Heart right ventricle (tissue), 16 donors: ENCODE data around the gene SIK2. TPM values are rescaled to one million over a fixed set of nuclear protein-coding genes. Genes with fewer than 3 reads are reported as not detected.

Experiments
- ATAC-seq, 8 donors: fragments of 200-7000 bp; cut with Tn5 transposase; one replicate each; pipeline ENCODE4 v1.9.1; 2020; ENCODE audit warnings: mild to moderate bottlenecking in 8 of 8, moderate library complexity in 8 of 8, moderate number of reproducible peaks in 1 of 8
- DNase-seq, 2 donors: peaks; one replicate each; pipeline ENCODE4 v3.0.0-alpha.2; 2020
- H3K27ac ChIP-seq, 10 donors: fragments of 200-600 bp; sonication (generic) in 2 of 10; one replicate each; pipeline versions ENCODE4 v1.5.0 to v1.8.0; 2020 to 2022; ENCODE audit warnings: mild to moderate bottlenecking in 3 of 10
- H3K27me3 ChIP-seq, 7 donors: fragments of 200-600 bp; one replicate each; pipeline ENCODE4 v1.8.0; 2021 to 2022; ENCODE audit warnings: mild to moderate bottlenecking in 2 of 7
- H3K36me3 ChIP-seq, 9 donors: fragments of 200-600 bp; sonication (generic) in 1 of 9; one replicate each; pipeline versions ENCODE4 v1.5.0 to v1.8.0; 2020 to 2022; ENCODE audit warnings: mild to moderate bottlenecking in 2 of 9
- H3K4me1 ChIP-seq, 9 donors: fragments of 200-600 bp; sonication (generic) in 1 of 9; one replicate each; pipeline versions ENCODE4 v1.5.0 to v1.8.0; 2020 to 2022; ENCODE audit warnings: mild to moderate bottlenecking in 4 of 9
- H3K4me3 ChIP-seq, 10 donors: fragments of 200-600 bp; sonication (generic) in 2 of 10; one replicate each; pipeline versions ENCODE4 v1.5.0 to v1.8.0; 2020 to 2022; ENCODE audit warnings: mild to moderate bottlenecking in 7 of 10, moderate library complexity in 2 of 10
- H3K9me3 ChIP-seq, 11 donors: fragments of 200-600 bp in 10 of 11; sonication (generic) in 2 of 11; one replicate each; pipeline versions ENCODE4 v1.5.0 to v1.8.0; 2013 to 2022; ENCODE audit warnings: mild to moderate bottlenecking in 2 of 11, control low read depth in 1 of 11, moderate library complexity in 1 of 11
- CTCF ChIP-seq, 9 donors: fragments of 200-600 bp; sonication (generic) in 2 of 9; IDR thresholded peaks; one replicate each; pipeline versions ENCODE4 v1.5.0 to v1.8.0; 2021 to 2022; ENCODE audit warnings: antibody characterized with exemption in 9 of 9, mild to moderate bottlenecking in 5 of 9, moderate library complexity in 1 of 9
- WGBS, 2 donors: extraction: QIAGEN DNeasy Blood & Tissue Kit; methylation state at CpG; one replicate each; pipeline ENCODE4 v1.1.7; 2013; ENCODE audit warnings: inconsistent platforms in 1 of 2; 5-methylcytosine and 5-hydroxymethylcytosine counted together
- intact Hi-C, 10 donors: fragments of 100-400 bp; cut with DNase I; formaldehyde crosslinking; loops; one replicate each; pipeline versions ENCODE4 v1.11.1 to v1.14.2; 2022
- polyA plus RNA-seq, 2 donors: library from polyadenylated mRNA; stranded (reverse); fragments of 200-250 nt; gene quantifications; one replicate each; pipeline ENCODE4 v1.2.3, GENCODE V29; 2013
- total RNA-seq, 10 donors: library from RNA; stranded (reverse); fragmentation: NEBNext Ultra II Directional in 3 of 10; extraction: Animal tissue kit (Norgen Biotek cat#: 25700) in 3 of 10; gene quantifications; one replicate each; pipeline versions ENCODE4 v1.2.1 to v1.2.4, GENCODE V29; 2021 to 2023
- donor health status: Arrhythmogenic right ventricular cardiomyopathy.
- donor health status: ischemic (EF 13 %, LVEDD 7.1; RV severe dilation, severe dysfunction).
- donor health status: healthy with polysubstance abuse.
- donor health status: DM: no; HTN: yes; CAD: no.
- donor health status: DM: no; HTN: no; CAD: no.
- donor health status: ischemic (EF 25% LVEDD 6.9; RV normal size, moderate dysfunction).
- donor health status: ischemic (EF 25% LVEDD 5.7; RV mildly dilated, moderate dysfunction).
- donor health status: healthy.
- donor health status: DM: yes; HTN: yes; CAD: no.
- donor health status: Ischemic cardiomyopathy.
- donor health status: ischemic (EF 35%, LVEDD 5.7; RV mildly dilated, moderate dysfunction).
- donor health status: nonischemic (EF 11% LVEDD 7.7; RV severe dilation, severe dysfunction).
- donor health status: DM: yes; HTN: yes; CAD: no.
- donor health status: PGD.
- donor health status: ischemic (EF 29% LVEDD 5.4; RV normal size, mild dysfunction).
- donor health status: nonischemic (EF 23%, LVEDD 6.1; RV moderate dilation, normal function).

The SIK2 gene
- total and polyA plus RNA-seq, 12 donors = 4.1 to 41.6 (median 28.8) TPM

GRCh38 chr11:111691176-111691575 is 88.9 kb downstream of the SIK2 start:
- ATAC-seq = no peak
- intact Hi-C loops = no loop called here
- TF ChIP-seq CTCF (IDR thresholded peaks at IDR 0.05) = no peak
- H3K4me3 ChIP-seq = no peak overlapping the region
- H3K27ac ChIP-seq = no peak overlapping the region
- H3K27me3 ChIP-seq = no peaks in the 10 kb centered on the region
- H3K9me3 ChIP-seq = no peaks in the 10 kb centered on the region
- H3K36me3 ChIP-seq = peaks cover 0 to 53% (median 9%) of the 10 kb centered on the region in 9 donors
- WGBS, 2 donors = 91 to 92% methylated on average over 2 of the region's 2 CpGs
- peaks cover 7 to 39% (median 24%) of the 10 kb centered on the region in 9 donors for H3K4me1 ChIP-seq
- no peak for DNase-seq

GRCh38 chr11:111691741-111692140 is 89.5 kb downstream of the SIK2 start:
- H3K4me1 ChIP-seq = peaks cover 7 to 44% (median 24%) of the 10 kb centered on the region in 9 donors
- no peak for TF ChIP-seq CTCF (IDR thresholded peaks at IDR 0.05)
- intact Hi-C loops = no loop called here
- ATAC-seq (no peak), DNase-seq (no peak)
- H3K9me3 ChIP-seq = no peaks in the 10 kb centered on the region
- WGBS, 2 donors = 92 to 94% methylated on average over 3 of the region's 3 CpGs
- no peak overlapping the region for H3K4me3 ChIP-seq
- H3K36me3 ChIP-seq = peaks cover 0 to 50% (median 9%) of the 10 kb centered on the region in 9 donors
- peak overlapping the region in 1 of 10 donors; percentile 16 for H3K27ac ChIP-seq
- H3K27me3 ChIP-seq = no peaks in the 10 kb centered on the region

GRCh38 chr11:111693224-111693937 is 91.1 kb downstream of the SIK2 start:
- Histone ChIP-seq H3K36me3 (peaks cover 0 to 43% (median 6%) of the 10 kb centered on the region in 9 donors), H3K27me3 (no peaks in the 10 kb centered on the region), H3K9me3 (no peaks in the 10 kb centered on the region), H3K4me3 (no peak overlapping the region), H3K4me1 (peaks cover 2 to 44% (median 24%) of the 10 kb centered on the region in 9 donors), H3K27ac (peak overlapping the region in 6 of 10 donors; percentile 32 to 59 (median 40))
- DNase-seq (no peak), ATAC-seq (peak in 3 of 8 donors; percentile 8 to 29 (median 9))
- no peak for TF ChIP-seq CTCF (IDR thresholded peaks at IDR 0.05)
- intact Hi-C loops = no loop called here
- 82 to 83% methylated on average over 6 of the region's 6 CpGs for WGBS, 2 donors

- no peaks in the 10 kb centered on the region for H3K9me3 ChIP-seq
- H3K27me3 ChIP-seq = no peaks in the 10 kb centered on the region
- intact Hi-C loops = no loop called here
- peaks cover 0 to 29% (median 0%) of the 10 kb centered on the region in 9 donors for H3K36me3 ChIP-seq
- peak overlapping the region in 5 of 10 donors; percentile 33 to 61 (median 43) for H3K27ac ChIP-seq
- H3K4me3 ChIP-seq = no peak overlapping the region
- peaks cover 2 to 52% (median 30%) of the 10 kb centered on the region in 9 donors for H3K4me1 ChIP-seq
- DNase-seq (no peak), ATAC-seq (peak in 5 of 8 donors; percentile 18 to 92 (median 52))
- WGBS, 2 donors = 22 to 35% methylated on average over 4 of the region's 4 CpGs
- no peak for TF ChIP-seq CTCF (IDR thresholded peaks at IDR 0.05)
Measured at GRCh38 chr11:111694851-111695250, 92.6 kb downstream of the SIK2 start.
